GM20000 (cell line): Measurements from ENCODE around the gene PANK4.

Source experiments
- DNase-seq: peaks from one replicate; pipeline ENCODE4 v3.0.0; 2012; ENCODE audit warnings: low spot score
- CTCF ChIP-seq: IDR thresholded peaks from 2 replicates; pipeline ENCODE4 v1.5.1; 2012; ENCODE audit warnings: mild to moderate bottlenecking, control low read depth; ENCODE audit errors: extremely low read depth, missing control alignments

The PANK4 gene

DNA sequence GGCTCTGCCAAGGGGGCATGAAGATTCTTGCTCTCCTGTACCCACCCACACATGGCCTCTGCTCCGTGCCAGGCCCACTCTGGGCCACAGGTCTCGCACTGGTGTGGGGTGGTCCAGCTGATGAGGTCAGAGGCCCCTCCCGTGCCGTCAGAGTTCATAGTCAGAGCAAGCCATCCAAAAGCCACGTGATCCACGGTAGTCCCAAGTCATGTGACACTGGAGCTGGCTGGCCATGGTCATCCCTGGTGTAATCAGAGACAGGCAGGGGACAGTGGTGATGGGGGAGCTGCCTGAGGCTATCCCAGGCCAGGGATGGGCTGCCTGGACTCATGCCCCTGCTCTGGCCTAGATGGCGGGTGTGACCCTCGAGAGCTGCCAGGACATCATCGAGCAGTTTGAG is 39.8 kb downstream of the PANK4 start:
- TF ChIP-seq CTCF: no peak
- no peak for DNase-seq

- TF ChIP-seq CTCF: no peak
- DNase-seq: no peak
Observed at GRCh38 chr1:2486041-2486440, 40.4 kb downstream of the PANK4 start.

DNA sequence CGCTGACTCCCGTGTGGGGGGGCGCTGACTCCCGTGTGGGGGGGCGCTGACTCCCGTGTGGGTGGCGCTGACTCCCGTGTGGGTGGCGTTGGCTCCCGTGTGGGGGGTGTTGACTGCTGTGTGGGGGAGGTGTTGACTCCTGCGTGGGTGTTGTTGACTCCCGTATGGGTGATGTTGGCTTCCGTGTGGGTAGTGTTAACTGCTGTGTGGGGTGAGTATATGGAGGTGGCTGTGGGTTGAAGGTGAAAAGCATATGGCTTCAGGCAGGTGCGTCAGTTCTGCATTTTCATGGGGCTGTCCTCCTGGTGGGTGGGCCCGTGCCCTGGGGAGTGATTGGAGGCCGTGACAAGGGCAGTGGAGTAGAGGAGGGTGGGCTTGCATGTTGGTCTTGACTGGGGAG is 42.4 kb downstream of the PANK4 start:
- no peak for TF ChIP-seq CTCF
- no peak for DNase-seq

DNA sequence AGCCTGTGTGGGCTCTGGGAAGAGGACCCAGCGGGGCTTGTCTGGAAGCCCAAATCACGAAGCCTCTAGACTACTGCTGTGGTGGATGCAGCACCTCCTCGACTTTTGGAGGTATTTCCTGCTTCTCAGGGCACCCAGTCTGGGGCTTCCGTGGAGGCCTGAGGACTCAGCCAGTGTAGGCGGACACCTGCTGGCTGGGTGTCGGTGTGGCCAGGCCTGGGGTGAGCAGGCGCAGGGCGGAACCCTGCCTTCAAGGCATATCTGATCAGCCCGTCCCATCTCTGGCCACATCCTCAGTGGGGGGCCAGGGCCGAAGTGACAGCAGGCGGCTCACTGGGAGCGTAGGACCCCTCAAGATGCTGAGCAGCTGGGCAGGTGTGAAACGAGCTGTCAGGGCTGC is 43.4 kb downstream of the PANK4 start:
- no peak for DNase-seq
- TF ChIP-seq CTCF: no peak

GRCh38 chr1:2482588-2482987 is 43.8 kb downstream of the PANK4 start:
- no peak for TF ChIP-seq CTCF
- DNase-seq: no peak

DNA sequence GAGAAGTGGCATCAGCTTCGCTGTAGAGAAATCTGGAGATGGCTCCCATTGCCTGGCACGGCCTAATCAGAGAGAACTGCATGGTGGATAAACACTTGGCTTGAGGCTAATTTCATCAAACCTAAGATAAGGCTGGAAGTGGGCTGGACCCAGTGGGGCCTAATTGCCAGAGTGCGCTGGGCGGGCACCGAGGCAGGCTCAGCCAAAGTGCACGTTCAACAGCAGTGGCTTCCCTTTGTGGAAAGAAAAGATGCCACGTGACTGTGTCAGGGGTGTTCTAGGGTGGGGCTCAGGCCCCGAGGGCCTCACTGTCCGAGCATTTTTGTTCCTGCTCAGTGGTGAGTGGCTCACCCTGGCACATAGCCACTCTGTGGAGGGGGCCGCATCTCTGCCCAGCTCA is 44.5 kb downstream of the PANK4 start:
- DNase-seq: no peak
- TF ChIP-seq CTCF: no peak

- DNase-seq: no peak
- no peak for TF ChIP-seq CTCF
Observed at GRCh38 chr1:2480986-2481364, 45.4 kb downstream of the PANK4 start.
